Putamen (tissue), 1 donor: Measurements from ENCODE around the gene BRD2.

Source experiments
- DNase-seq: peaks from one replicate; pipeline ENCODE4 v3.0.0-alpha.2; 2016; ENCODE audit warnings: low spot score

The BRD2 gene

GRCh38 chr6:32972353-32973143, 4.2 kb downstream of the BRD2 start:
- no peak for DNase-seq

- DNase-seq = no peak
These were observed 5.0 kb downstream of the BRD2 start for GRCh38 chr6:32973144-32974015.

GRCh38 chr6:32974016-32974333, 5.6 kb downstream of the BRD2 start:
- DNase-seq = no peak

GRCh38 chr6:32974541-32975308, 6.3 kb downstream of the BRD2 start:
- no peak for DNase-seq

- DNase-seq = no peak
These were observed 7.5 kb downstream of the BRD2 start for GRCh38 chr6:32975886-32976285.

GRCh38 chr6:32976334-32977069, 8.1 kb downstream of the BRD2 start:
- DNase-seq = no peak

GRCh38 chr6:32977272-32977952, 9.0 kb downstream of the BRD2 start:
- no peak for DNase-seq

- DNase-seq = no peak
These were observed 9.5 kb downstream of the BRD2 start for GRCh38 chr6:32977953-32978324.

GRCh38 chr6:32979720-32980487, 11.5 kb downstream of the BRD2 start:
- DNase-seq = no peak

- no peak for DNase-seq
These were observed 12.2 kb downstream of the BRD2 start for GRCh38 chr6:32980488-32981038.

- no peak for DNase-seq
These were observed 13.8 kb downstream of the BRD2 start for GRCh38 chr6:32982084-32982701.

GRCh38 chr6:32982702-32983492, 14.5 kb downstream of the BRD2 start:
- no peak for DNase-seq

GRCh38 chr6:32983493-32983848, 15.1 kb downstream of the BRD2 start:
- DNase-seq = no peak

- no peak for DNase-seq
These were observed 15.7 kb downstream of the BRD2 start for GRCh38 chr6:32983964-32984621.

- peak; percentile 80 for DNase-seq
These were observed 16.4 kb downstream of the BRD2 start for GRCh38 chr6:32984622-32985389.

GRCh38 chr6:32989368-32989767, 21.0 kb downstream of the BRD2 start:
- DNase-seq = no peak

GRCh38 chr6:32991972-32992371, 23.6 kb downstream of the BRD2 start:
- no peak for DNase-seq
